ENCODE results near the gene PKNOX2. TPM values are rescaled to one million over a fixed set of nuclear protein-coding genes. Genes with fewer than 3 reads are reported as not detected.

PKNOX2 gene
- total and polyA plus RNA-seq, 2 of the 8 experiments (the other 6 are each of a cell fraction or from before 2014, with no cell fraction given) = 2.0 TPM

GRCh38 chr11:125233116-125233515 lies 68.6 kb downstream of the PKNOX2 start (continued):
- no peak for TF ChIP-seq GABPA (IDR thresholded peaks at IDR 0.05; ENCODE audit: borderline replicate concordance, insufficient read depth, low read length)

Measured in H1 (cell line).